Natural killer cell treated with Interleukin-12 subunit alpha and Interleukin-12 subunit beta and Interleukin-15 and Interleukin-18, amount 100 ng/mL, for 72 hours (primary cell): ENCODE data around the gene TMEM129. TPM values are rescaled to one million over a fixed set of nuclear protein-coding genes. Genes with fewer than 3 reads are reported as not detected.

ENCODE experiments used
- ATAC-seq, 2 donors: fragments of 150-1000 bp; cut with Tn5 transposase in 1 of 2; sonication (Bioruptor Pico), chemical (Tn5 transposase) in 1 of 2; 2 replicates each; pipeline ENCODE4 v1.10.0; 2021
- DNase-seq: peaks from one replicate; pipeline ENCODE4 v3.0.0; 2022; ENCODE audit warnings: low spot score
- H3K27ac Mint-ChIP-seq, 2 donors: 1 replicate in 1 of 2; 2 replicates in 1 of 2; pipeline ENCODE4 v1.8.0; 2022; ENCODE audit warnings: mixed read lengths in 2 of 2, mild to moderate bottlenecking in 1 of 2, moderate library complexity in 1 of 2
- H3K27me3 Mint-ChIP-seq, 2 donors: 1 replicate in 1 of 2; 2 replicates in 1 of 2; pipeline ENCODE4 v1.8.0; 2022; ENCODE audit warnings: mixed read lengths in 2 of 2
- H3K36me3 Mint-ChIP-seq: one replicate; pipeline ENCODE4 v1.8.0; 2022; ENCODE audit warnings: mixed read lengths
- H3K4me1 Mint-ChIP-seq, 2 donors: 1 replicate in 1 of 2; 2 replicates in 1 of 2; pipeline ENCODE4 v1.8.0; 2022; ENCODE audit warnings: low read depth in 2 of 2, mixed read lengths in 2 of 2, mild to moderate bottlenecking in 1 of 2
- H3K4me3 Mint-ChIP-seq: one replicate; pipeline ENCODE4 v1.8.0; 2022; ENCODE audit warnings: mixed read lengths
- H3K9me3 Mint-ChIP-seq: 2 replicates; pipeline ENCODE4 v1.8.0; 2022; ENCODE audit warnings: mixed read lengths
- total RNA-seq, 2 donors: library from RNA; stranded (reverse); gene quantifications; one replicate each; pipeline ENCODE4 v1.2.3, GENCODE V29; 2022

TMEM129 gene
- total RNA-seq, 2 donors from 2014 or later = 19.6 to 21.2 TPM

- ATAC-seq (no peak), DNase-seq (no peak)
- Mint-ChIP-seq H3K4me1 (no peaks in the 10 kb centered on the region), H3K9me3 (no peaks in the 10 kb centered on the region), H3K27ac (no peak overlapping the region), H3K36me3 (no peaks in the 10 kb centered on the region), H3K4me3 (no peak overlapping the region), H3K27me3 (peaks cover 5 to 8% of the 10 kb centered on the region in 2 donors)
These were observed 42.0 kb upstream of the TMEM129 start for GRCh38 chr4:1763070-1763549.

- no peak for ATAC-seq
- DNase-seq = no peak
These were observed 41.3 kb upstream of the TMEM129 start for GRCh38 chr4:1762264-1763010.

GRCh38 chr4:1761130-1761689, 40.1 kb upstream of the TMEM129 start:
- H3K9me3 Mint-ChIP-seq = no peaks in the 10 kb centered on the region
- ATAC-seq = no peak
- H3K4me1 Mint-ChIP-seq = no peaks in the 10 kb centered on the region
- H3K36me3 Mint-ChIP-seq = no peaks in the 10 kb centered on the region
- no peak for DNase-seq
- no peak overlapping the region for H3K4me3 Mint-ChIP-seq
- peaks cover 5% of the 10 kb centered on the region in 2 donors for H3K27me3 Mint-ChIP-seq
- no peak overlapping the region for H3K27ac Mint-ChIP-seq

More at GRCh38 chr4:1762264-1763010, 41.3 kb upstream of the TMEM129 start:
- H3K27ac Mint-ChIP-seq = no peak overlapping the region
- no peak overlapping the region for H3K4me3 Mint-ChIP-seq
- H3K9me3 Mint-ChIP-seq = no peaks in the 10 kb centered on the region
- no peaks in the 10 kb centered on the region for H3K4me1 Mint-ChIP-seq
- peaks cover 5% of the 10 kb centered on the region in 2 donors for H3K27me3 Mint-ChIP-seq
- H3K36me3 Mint-ChIP-seq = no peaks in the 10 kb centered on the region

GRCh38 chr4:1760521-1761071, 39.5 kb upstream of the TMEM129 start:
- no peaks in the 10 kb centered on the region for H3K9me3 Mint-ChIP-seq
- H3K27ac Mint-ChIP-seq = no peak overlapping the region
- H3K4me1 Mint-ChIP-seq = no peaks in the 10 kb centered on the region
- ATAC-seq (no peak), DNase-seq (no peak)
- H3K36me3 Mint-ChIP-seq = no peaks in the 10 kb centered on the region
- no peak overlapping the region for H3K4me3 Mint-ChIP-seq
- H3K27me3 Mint-ChIP-seq = peaks cover 4 to 5% of the 10 kb centered on the region in 2 donors

GRCh38 chr4:1759818-1760223, 38.7 kb upstream of the TMEM129 start:
- Mint-ChIP-seq H3K27me3 (peaks cover 0 to 5% of the 10 kb centered on the region in 2 donors), H3K9me3 (no peaks in the 10 kb centered on the region), H3K27ac (no peak overlapping the region), H3K4me3 (no peak overlapping the region), H3K4me1 (no peaks in the 10 kb centered on the region), H3K36me3 (no peaks in the 10 kb centered on the region)
- ATAC-seq (no peak), DNase-seq (no peak)

GRCh38 chr4:1759170-1759817, 38.2 kb upstream of the TMEM129 start:
- Mint-ChIP-seq H3K9me3 (no peaks in the 10 kb centered on the region), H3K36me3 (no peaks in the 10 kb centered on the region), H3K27me3 (peaks cover 0 to 5% of the 10 kb centered on the region in 2 donors), H3K27ac (no peak overlapping the region), H3K4me1 (no peaks in the 10 kb centered on the region), H3K4me3 (no peak overlapping the region)
- ATAC-seq = no peak
- no peak for DNase-seq

GRCh38 chr4:1758306-1759121, 37.4 kb upstream of the TMEM129 start:
- Mint-ChIP-seq H3K36me3 (no peaks in the 10 kb centered on the region), H3K27me3 (peaks cover 0 to 2% of the 10 kb centered on the region in 2 donors), H3K27ac (no peak overlapping the region), H3K4me1 (no peaks in the 10 kb centered on the region), H3K4me3 (no peak overlapping the region), H3K9me3 (no peaks in the 10 kb centered on the region)
- DNase-seq = no peak
- no peak for ATAC-seq

GRCh38 chr4:1757836-1758235, 36.7 kb upstream of the TMEM129 start:
- Mint-ChIP-seq H3K27me3 (peaks cover 0 to 2% of the 10 kb centered on the region in 2 donors), H3K36me3 (no peaks in the 10 kb centered on the region), H3K9me3 (no peaks in the 10 kb centered on the region), H3K4me3 (no peak overlapping the region), H3K4me1 (no peaks in the 10 kb centered on the region), H3K27ac (no peak overlapping the region)
- DNase-seq (no peak), ATAC-seq (no peak)

- Mint-ChIP-seq H3K4me1 (no peaks in the 10 kb centered on the region), H3K27ac (no peak overlapping the region), H3K9me3 (no peaks in the 10 kb centered on the region), H3K36me3 (no peaks in the 10 kb centered on the region), H3K4me3 (no peak overlapping the region), H3K27me3 (no peaks in the 10 kb centered on the region)
- DNase-seq (no peak), ATAC-seq (no peak)
These were observed 36.0 kb upstream of the TMEM129 start for GRCh38 chr4:1756893-1757779.

GRCh38 chr4:1756079-1756478, 35.0 kb upstream of the TMEM129 start:
- DNase-seq (no peak), ATAC-seq (no peak)
- H3K36me3 Mint-ChIP-seq = no peaks in the 10 kb centered on the region
- H3K4me1 Mint-ChIP-seq = no peaks in the 10 kb centered on the region
- no peak overlapping the region for H3K27ac Mint-ChIP-seq
- no peaks in the 10 kb centered on the region for H3K9me3 Mint-ChIP-seq
- H3K27me3 Mint-ChIP-seq = no peaks in the 10 kb centered on the region
- H3K4me3 Mint-ChIP-seq = no peak overlapping the region

- Mint-ChIP-seq H3K4me3 (no peak overlapping the region), H3K4me1 (no peaks in the 10 kb centered on the region), H3K27ac (no peak overlapping the region), H3K36me3 (no peaks in the 10 kb centered on the region), H3K9me3 (no peaks in the 10 kb centered on the region), H3K27me3 (no peaks in the 10 kb centered on the region)
- DNase-seq = no peak
- ATAC-seq = no peak
These were observed 34.2 kb upstream of the TMEM129 start for GRCh38 chr4:1755297-1755696.

GRCh38 chr4:1754336-1754735, 33.2 kb upstream of the TMEM129 start:
- H3K4me3 Mint-ChIP-seq = no peak overlapping the region
- DNase-seq = no peak
- H3K4me1 Mint-ChIP-seq = no peaks in the 10 kb centered on the region
- no peaks in the 10 kb centered on the region for H3K9me3 Mint-ChIP-seq
- no peak for ATAC-seq
- no peaks in the 10 kb centered on the region for H3K27me3 Mint-ChIP-seq
- no peaks in the 10 kb centered on the region for H3K36me3 Mint-ChIP-seq
- H3K27ac Mint-ChIP-seq = no peak overlapping the region
